HepG2 (cell line): ENCODE results near the gene SENP7. TPM values are rescaled to one million over a fixed set of nuclear protein-coding genes. Genes with fewer than 3 reads are reported as not detected.
A peak's percentile ranks its signal among the peaks of the same experiment; 100 is the strongest.

Source experiments
- CBX2 ChIP-seq, 2 experiments: fragments of 200-600 bp in 1 of 2; sonication (generic); formaldehyde crosslinking in 1 of 2; IDR thresholded peaks; 2 replicates each; pipeline versions ENCODE4 v1.7.0 to v1.8.1; 2018 to 2022; ENCODE audit warnings: low read depth in 2 of 2, low read length in 1 of 2, mild to moderate bottlenecking in 1 of 2, missing genetic modification reagents in 1 of 2
- EHMT2 ChIP-seq: fragments of 200-600 bp; sonication (generic); IDR thresholded peaks from 2 replicates; pipeline ENCODE4 v1.7.0; 2017; ENCODE audit warnings: antibody characterized with exemption, low read depth, low read length, borderline replicate concordance
- KLF13 ChIP-seq: sonication (generic); formaldehyde crosslinking; IDR thresholded peaks from 2 replicates; pipeline ENCODE4 v1.4.0; 2020; ENCODE audit warnings: mild to moderate bottlenecking, missing genetic modification reagents
- KMT2A ChIP-seq: sonication (generic); formaldehyde crosslinking; IDR thresholded peaks from 2 replicates; pipeline ENCODE4 v1.4.0; 2020; ENCODE audit warnings: missing genetic modification reagents
- MED13 ChIP-seq: sonication (generic); formaldehyde crosslinking; IDR thresholded peaks from 2 replicates; pipeline ENCODE4 v1.5.0; 2020; ENCODE audit warnings: missing genetic modification reagents
- PTBP1 ChIP-seq: fragments of 200-400 bp; formaldehyde crosslinking; IDR thresholded peaks from 2 replicates; pipeline ENCODE4 v1.6.1; 2018; ENCODE audit warnings: low read length, low read depth; ENCODE audit not compliant: poor library complexity, severe bottlenecking
- RFXAP ChIP-seq: sonication (generic); formaldehyde crosslinking; IDR thresholded peaks from 2 replicates; pipeline ENCODE4 v1.4.0; 2020; ENCODE audit warnings: missing genetic modification reagents, borderline replicate concordance
- SATB2 ChIP-seq: sonication (generic); formaldehyde crosslinking; IDR thresholded peaks from 2 replicates; pipeline ENCODE4 v1.5.0; 2020; ENCODE audit warnings: missing genetic modification reagents
- ZNF329 ChIP-seq: sonication (generic); formaldehyde crosslinking; IDR thresholded peaks from 2 replicates; pipeline ENCODE4 v1.9.0; 2021; ENCODE audit warnings: low read depth, mild to moderate bottlenecking, missing genetic modification reagents
- ZNF44 ChIP-seq: sonication (generic); formaldehyde crosslinking; IDR thresholded peaks from 2 replicates; pipeline ENCODE4 v1.5.1; 2020; ENCODE audit warnings: mild to moderate bottlenecking, missing genetic modification reagents
- ZNF607 ChIP-seq: sonication (generic); formaldehyde crosslinking; IDR thresholded peaks from 2 replicates; pipeline ENCODE4 v1.5.1; 2020; ENCODE audit warnings: missing genetic modification reagents, mild to moderate bottlenecking, borderline replicate concordance
- polyA plus RNA-seq, 8 experiments: library from polyadenylated mRNA; depleted of rRNA in 3 of 8; stranded (reverse) in 7 of 8; unstranded in 1 of 8; fragments of >200 nt; fragmentation: Illumina TruSeq in 4 of 8; extraction: Trizol in 4 of 8; gene quantifications; 2 replicates each; pipeline versions ENCODE4 v1.2.1 to v1.2.3, GENCODE V29; 2011 to 2016; ENCODE audit warnings: low read depth in 4 of 8, missing spikeins in 1 of 8, mixed read lengths in 1 of 8; ENCODE audit not compliant: insufficient read depth in 1 of 8
- total RNA-seq, 5 experiments: library from RNA; depleted of rRNA; stranded (reverse); fragments of >200 nt; fragmentation: Illumina TruSeq; extraction: Trizol; gene quantifications; 2 replicates each; pipeline ENCODE4 v1.2.3, GENCODE V29; 2016; ENCODE audit warnings: low read depth in 1 of 5
- TF ChIP-seq, protein P1 (sequence below): sonication (generic); formaldehyde crosslinking; IDR thresholded peaks from 2 replicates; pipeline ENCODE4 v1.8.0; 2022; ENCODE audit warnings: mild to moderate bottlenecking, missing genetic modification reagents
- TF ChIP-seq, protein P2 (sequence below): sonication (generic); formaldehyde crosslinking; IDR thresholded peaks from 2 replicates; pipeline ENCODE4 v1.4.0; 2020; ENCODE audit warnings: missing genetic modification reagents
- TF ChIP-seq, protein P3 (sequence below): sonication (generic); formaldehyde crosslinking; IDR thresholded peaks from 2 replicates; pipeline ENCODE4 v1.9.0; 2022; ENCODE audit warnings: low read depth, missing genetic modification reagents
- TF ChIP-seq, protein P4 (sequence below): IDR thresholded peaks from 2 replicates; pipeline ENCODE4 v1.4.0; 2020; ENCODE audit warnings: mild to moderate bottlenecking, missing genetic modification reagents

SENP7 gene
- total and polyA plus RNA-seq, 2 of the 13 experiments (the other 11 are each of a cell fraction or from before 2014, with no cell fraction given), result 9.1 to 10.3 TPM

DNA sequence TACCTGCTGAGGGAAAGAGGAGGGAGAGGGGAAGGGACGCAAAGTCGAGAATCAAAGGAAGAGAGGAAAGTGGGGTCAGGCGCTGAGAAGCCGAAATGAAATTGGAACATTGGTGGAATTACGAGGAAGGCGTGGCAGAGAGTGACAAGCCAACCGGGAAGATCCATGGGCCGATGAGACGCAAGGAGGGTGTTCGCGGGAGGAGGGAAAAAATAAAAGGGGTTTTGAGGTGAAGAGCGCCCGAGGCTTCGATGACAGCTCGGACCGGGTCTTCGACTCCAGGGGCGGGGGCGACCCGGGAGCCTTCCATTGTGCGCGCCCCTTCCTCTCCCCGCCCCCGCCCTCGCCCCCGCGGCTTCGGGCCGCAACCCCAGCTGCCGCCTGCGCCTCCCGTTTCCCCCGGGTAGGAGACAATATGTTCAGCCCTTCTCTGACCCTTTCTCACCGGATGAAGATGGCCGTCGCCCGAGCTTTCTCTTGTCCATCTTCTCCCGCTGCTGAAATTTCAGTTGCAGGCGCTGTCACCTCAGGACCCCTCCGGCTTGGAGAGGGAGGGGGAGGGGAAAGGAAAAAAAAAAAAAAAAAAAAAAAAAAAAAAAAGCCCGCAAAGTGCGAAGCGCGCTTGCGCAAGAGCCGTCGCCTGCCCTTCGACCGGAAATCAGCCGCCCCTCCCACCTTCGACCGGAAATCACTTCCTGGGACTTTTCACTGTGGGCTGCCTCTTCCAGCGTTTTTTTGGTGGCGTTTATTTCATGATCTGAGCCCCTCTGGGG, at the start of gene SENP7 (continued):
- TF ChIP-seq, protein P1, sequence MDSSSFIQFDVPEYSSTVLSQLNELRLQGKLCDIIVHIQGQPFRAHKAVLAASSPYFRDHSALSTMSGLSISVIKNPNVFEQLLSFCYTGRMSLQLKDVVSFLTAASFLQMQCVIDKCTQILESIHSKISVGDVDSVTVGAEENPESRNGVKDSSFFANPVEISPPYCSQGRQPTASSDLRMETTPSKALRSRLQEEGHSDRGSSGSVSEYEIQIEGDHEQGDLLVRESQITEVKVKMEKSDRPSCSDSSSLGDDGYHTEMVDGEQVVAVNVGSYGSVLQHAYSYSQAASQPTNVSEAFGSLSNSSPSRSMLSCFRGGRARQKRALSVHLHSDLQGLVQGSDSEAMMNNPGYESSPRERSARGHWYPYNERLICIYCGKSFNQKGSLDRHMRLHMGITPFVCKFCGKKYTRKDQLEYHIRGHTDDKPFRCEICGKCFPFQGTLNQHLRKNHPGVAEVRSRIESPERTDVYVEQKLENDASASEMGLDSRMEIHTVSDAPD, result no peak
- TF ChIP-seq, protein P2, sequence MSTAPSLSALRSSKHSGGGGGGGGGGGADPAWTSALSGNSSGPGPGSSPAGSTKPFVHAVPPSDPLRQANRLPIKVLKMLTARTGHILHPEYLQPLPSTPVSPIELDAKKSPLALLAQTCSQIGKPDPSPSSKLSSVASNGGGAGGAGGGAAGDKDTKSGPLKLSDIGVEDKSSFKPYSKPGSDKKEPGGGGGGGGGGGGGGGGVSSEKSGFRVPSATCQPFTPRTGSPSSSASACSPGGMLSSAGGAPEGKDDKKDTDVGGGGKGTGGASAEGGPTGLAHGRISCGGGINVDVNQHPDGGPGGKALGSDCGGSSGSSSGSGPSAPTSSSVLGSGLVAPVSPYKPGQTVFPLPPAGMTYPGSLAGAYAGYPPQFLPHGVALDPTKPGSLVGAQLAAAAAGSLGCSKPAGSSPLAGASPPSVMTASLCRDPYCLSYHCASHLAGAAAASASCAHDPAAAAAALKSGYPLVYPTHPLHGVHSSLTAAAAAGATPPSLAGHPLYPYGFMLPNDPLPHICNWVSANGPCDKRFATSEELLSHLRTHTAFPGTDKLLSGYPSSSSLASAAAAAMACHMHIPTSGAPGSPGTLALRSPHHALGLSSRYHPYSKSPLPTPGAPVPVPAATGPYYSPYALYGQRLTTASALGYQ (CRISPR knock-in tag), result peak; percentile 43; the same call in 1 of the 2 replicates
- no peak for TF ChIP-seq CBX2 (IDR thresholded peaks at IDR 0.05; ENCODE audit: low read depth, low read length)
- TF ChIP-seq CBX2 (CRISPR knock-in tag; IDR thresholded peaks at IDR 0.05; ENCODE audit: low read depth), result no peak
- TF ChIP-seq SATB2 (CRISPR knock-in tag), result no peak
- no peak for TF ChIP-seq KLF13 (CRISPR knock-in tag)
- peak; percentile 15; the same call in 1 of the 2 replicates for TF ChIP-seq KMT2A (CRISPR knock-in tag)
- TF ChIP-seq, protein P3, sequence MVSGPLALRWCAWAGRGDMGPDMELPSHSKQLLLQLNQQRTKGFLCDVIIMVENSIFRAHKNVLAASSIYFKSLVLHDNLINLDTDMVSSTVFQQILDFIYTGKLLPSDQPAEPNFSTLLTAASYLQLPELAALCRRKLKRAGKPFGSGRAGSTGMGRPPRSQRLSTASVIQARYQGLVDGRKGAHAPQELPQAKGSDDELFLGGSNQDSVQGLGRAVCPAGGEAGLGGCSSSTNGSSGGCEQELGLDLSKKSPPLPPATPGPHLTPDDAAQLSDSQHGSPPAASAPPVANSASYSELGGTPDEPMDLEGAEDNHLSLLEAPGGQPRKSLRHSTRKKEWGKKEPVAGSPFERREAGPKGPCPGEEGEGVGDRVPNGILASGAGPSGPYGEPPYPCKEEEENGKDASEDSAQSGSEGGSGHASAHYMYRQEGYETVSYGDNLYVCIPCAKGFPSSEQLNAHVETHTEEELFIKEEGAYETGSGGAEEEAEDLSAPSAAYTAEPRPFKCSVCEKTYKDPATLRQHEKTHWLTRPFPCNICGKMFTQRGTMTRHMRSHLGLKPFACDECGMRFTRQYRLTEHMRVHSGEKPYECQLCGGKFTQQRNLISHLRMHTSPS, result no peak
- TF ChIP-seq ZNF329 (CRISPR knock-in tag), result no peak
- no peak for TF ChIP-seq MED13 (CRISPR knock-in tag)
- TF ChIP-seq PTBP1, result peak; percentile 100
- peak; percentile 88; the same call in 1 of the 2 replicates for TF ChIP-seq EHMT2
- no peak for TF ChIP-seq ZNF607
- 0 out of 2 replicates have a peak, but pooled peaks have one; percentile 40 for TF ChIP-seq RFXAP
- TF ChIP-seq, protein P4, sequence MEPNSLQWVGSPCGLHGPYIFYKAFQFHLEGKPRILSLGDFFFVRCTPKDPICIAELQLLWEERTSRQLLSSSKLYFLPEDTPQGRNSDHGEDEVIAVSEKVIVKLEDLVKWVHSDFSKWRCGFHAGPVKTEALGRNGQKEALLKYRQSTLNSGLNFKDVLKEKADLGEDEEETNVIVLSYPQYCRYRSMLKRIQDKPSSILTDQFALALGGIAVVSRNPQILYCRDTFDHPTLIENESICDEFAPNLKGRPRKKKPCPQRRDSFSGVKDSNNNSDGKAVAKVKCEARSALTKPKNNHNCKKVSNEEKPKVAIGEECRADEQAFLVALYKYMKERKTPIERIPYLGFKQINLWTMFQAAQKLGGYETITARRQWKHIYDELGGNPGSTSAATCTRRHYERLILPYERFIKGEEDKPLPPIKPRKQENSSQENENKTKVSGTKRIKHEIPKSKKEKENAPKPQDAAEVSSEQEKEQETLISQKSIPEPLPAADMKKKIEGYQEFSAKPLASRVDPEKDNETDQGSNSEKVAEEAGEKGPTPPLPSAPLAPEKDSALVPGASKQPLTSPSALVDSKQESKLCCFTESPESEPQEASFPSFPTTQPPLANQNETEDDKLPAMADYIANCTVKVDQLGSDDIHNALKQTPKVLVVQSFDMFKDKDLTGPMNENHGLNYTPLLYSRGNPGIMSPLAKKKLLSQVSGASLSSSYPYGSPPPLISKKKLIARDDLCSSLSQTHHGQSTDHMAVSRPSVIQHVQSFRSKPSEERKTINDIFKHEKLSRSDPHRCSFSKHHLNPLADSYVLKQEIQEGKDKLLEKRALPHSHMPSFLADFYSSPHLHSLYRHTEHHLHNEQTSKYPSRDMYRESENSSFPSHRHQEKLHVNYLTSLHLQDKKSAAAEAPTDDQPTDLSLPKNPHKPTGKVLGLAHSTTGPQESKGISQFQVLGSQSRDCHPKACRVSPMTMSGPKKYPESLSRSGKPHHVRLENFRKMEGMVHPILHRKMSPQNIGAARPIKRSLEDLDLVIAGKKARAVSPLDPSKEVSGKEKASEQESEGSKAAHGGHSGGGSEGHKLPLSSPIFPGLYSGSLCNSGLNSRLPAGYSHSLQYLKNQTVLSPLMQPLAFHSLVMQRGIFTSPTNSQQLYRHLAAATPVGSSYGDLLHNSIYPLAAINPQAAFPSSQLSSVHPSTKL (CRISPR knock-in tag), result no peak
- TF ChIP-seq ZNF44 (CRISPR knock-in tag), result no peak
